ENCODE results near the gene HS3ST4. TPM values are rescaled to one million over a fixed set of nuclear protein-coding genes. Genes with fewer than 3 reads are reported as not detected.

HS3ST4 gene
- total RNA-seq, 4 donors from 2014 or later, result 0.11 TPM; not detected in 3

- H3K9me3 ChIP-seq, result no peaks in the 10 kb centered on the region
- no peak overlapping the region for H3K4me3 ChIP-seq (replicated peaks in 1 of 3)
- H3K4me1 ChIP-seq, result no peaks in the 10 kb centered on the region
- H3K36me3 ChIP-seq, result no peaks in the 10 kb centered on the region
- H3K27ac ChIP-seq, result no peak overlapping the region
- TF ChIP-seq POLR2A (IDR thresholded peaks at IDR 0.05), result no peak
- TF ChIP-seq, protein P1, sequence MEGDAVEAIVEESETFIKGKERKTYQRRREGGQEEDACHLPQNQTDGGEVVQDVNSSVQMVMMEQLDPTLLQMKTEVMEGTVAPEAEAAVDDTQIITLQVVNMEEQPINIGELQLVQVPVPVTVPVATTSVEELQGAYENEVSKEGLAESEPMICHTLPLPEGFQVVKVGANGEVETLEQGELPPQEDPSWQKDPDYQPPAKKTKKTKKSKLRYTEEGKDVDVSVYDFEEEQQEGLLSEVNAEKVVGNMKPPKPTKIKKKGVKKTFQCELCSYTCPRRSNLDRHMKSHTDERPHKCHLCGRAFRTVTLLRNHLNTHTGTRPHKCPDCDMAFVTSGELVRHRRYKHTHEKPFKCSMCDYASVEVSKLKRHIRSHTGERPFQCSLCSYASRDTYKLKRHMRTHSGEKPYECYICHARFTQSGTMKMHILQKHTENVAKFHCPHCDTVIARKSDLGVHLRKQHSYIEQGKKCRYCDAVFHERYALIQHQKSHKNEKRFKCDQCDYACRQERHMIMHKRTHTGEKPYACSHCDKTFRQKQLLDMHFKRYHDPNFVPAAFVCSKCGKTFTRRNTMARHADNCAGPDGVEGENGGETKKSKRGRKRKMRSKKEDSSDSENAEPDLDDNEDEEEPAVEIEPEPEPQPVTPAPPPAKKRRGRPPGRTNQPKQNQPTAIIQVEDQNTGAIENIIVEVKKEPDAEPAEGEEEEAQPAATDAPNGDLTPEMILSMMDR (IDR thresholded peaks at IDR 0.05), result no peak
- no peak for DNase-seq
- H3K27me3 ChIP-seq, result no peaks in the 10 kb centered on the region
- intact Hi-C loops (cut with DNase I), result no loop called here
- WGBS, 2 donors, result 73 to 74% methylated on average over 4 of the region's 4 CpGs
These were observed 285.4 kb downstream of the HS3ST4 start for GRCh38 chr16:25977121-25977520.

DNA sequence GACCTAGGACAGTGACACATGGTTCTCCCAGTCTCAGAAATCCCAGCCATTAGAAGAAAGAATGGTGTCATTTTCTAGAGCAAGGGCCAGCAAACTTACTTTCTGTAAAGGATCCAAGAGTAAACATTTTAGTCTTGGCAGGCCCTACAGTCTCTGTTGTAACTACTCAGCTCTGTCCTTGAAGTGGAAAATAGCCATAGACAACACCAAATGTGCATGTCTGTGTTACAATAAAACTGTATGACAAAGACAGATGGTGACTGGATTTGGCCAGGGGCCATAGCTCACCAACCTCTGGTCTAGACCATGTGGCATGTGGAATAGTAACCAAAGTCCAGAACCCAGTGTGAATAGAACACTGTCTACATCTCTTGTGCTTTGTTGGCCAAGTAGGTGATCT, 286.5 kb downstream of the HS3ST4 start:
- no peak overlapping the region for H3K4me3 ChIP-seq (replicated peaks in 1 of 3)
- intact Hi-C loops (cut with DNase I), result no loop called here

DNA sequence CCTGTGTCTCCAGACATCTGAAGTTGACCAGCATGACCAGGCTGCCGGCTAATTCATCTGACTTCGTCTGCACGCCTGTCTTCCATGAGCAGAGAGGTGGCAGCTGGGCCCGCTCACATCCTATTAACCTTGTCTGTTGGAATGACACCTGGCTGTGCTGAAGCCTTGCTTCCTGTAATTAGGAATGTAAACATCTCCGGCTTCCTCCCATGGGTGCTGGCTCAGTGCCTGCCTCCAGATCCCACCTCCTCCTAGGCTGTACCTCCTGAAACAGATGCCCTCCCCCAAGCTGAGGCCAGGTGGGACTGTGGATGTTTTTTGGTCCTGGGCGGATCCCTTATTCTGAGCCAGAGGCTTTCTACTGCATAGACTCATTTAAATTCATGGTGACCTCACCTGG, 296.3 kb downstream of the HS3ST4 start:
- intact Hi-C loops (cut with DNase I), result no loop called here
- Histone ChIP-seq H3K4me3 (replicated peaks in 1 of 3) (no peak overlapping the region), H3K4me1 (no peaks in the 10 kb centered on the region), H3K9me3 (no peaks in the 10 kb centered on the region), H3K27ac (no peak overlapping the region), H3K27me3 (no peaks in the 10 kb centered on the region), H3K36me3 (no peaks in the 10 kb centered on the region)
- whole genome bisulfite sequencing, 2 donors, result 46 to 59% methylated on average over 5 to 6 of the region's 6 CpGs
- no peak for TF ChIP-seq POLR2A (IDR thresholded peaks at IDR 0.05)
- TF ChIP-seq, protein P1 (IDR thresholded peaks at IDR 0.05), result no peak
- no peak for DNase-seq

More for the DNA sequence above, 286.5 kb downstream of the HS3ST4 start:
- no peak for DNase-seq
- Histone ChIP-seq H3K36me3 (no peaks in the 10 kb centered on the region), H3K27me3 (no peaks in the 10 kb centered on the region), H3K9me3 (no peaks in the 10 kb centered on the region), H3K27ac (no peak overlapping the region), H3K4me1 (no peaks in the 10 kb centered on the region)
- TF ChIP-seq POLR2A (IDR thresholded peaks at IDR 0.05), result no peak
- TF ChIP-seq, protein P1 (IDR thresholded peaks at IDR 0.05), result no peak

GRCh38 chr16:25988882-25989281, 297.1 kb downstream of the HS3ST4 start:
- Histone ChIP-seq H3K27me3 (no peaks in the 10 kb centered on the region), H3K4me1 (no peaks in the 10 kb centered on the region), H3K36me3 (no peaks in the 10 kb centered on the region), H3K27ac (no peak overlapping the region), H3K4me3 (replicated peaks in 1 of 3) (no peak overlapping the region), H3K9me3 (no peaks in the 10 kb centered on the region)
- WGBS, 2 donors, result 77 to 84% methylated on average over 7 of the region's 7 CpGs
- no peak for TF ChIP-seq POLR2A (IDR thresholded peaks at IDR 0.05)
- TF ChIP-seq, protein P1 (IDR thresholded peaks at IDR 0.05), result no peak
- intact Hi-C loops (cut with DNase I), result no loop called here
- DNase-seq, result no peak

GRCh38 chr16:25996052-25996451, 304.3 kb downstream of the HS3ST4 start:
- DNase-seq, result no peak
- intact Hi-C loops (cut with DNase I), result no loop called here
- no peaks in the 10 kb centered on the region for H3K4me1 ChIP-seq
- WGBS, 2 donors, result 51 to 62% methylated on average over 2 of the region's 2 CpGs
- H3K4me3 ChIP-seq (replicated peaks in 1 of 3), result no peak overlapping the region
- H3K9me3 ChIP-seq, result no peaks in the 10 kb centered on the region
- no peaks in the 10 kb centered on the region for H3K27me3 ChIP-seq
- H3K36me3 ChIP-seq, result no peaks in the 10 kb centered on the region
- no peak overlapping the region for H3K27ac ChIP-seq
- no peak for TF ChIP-seq POLR2A (IDR thresholded peaks at IDR 0.05)
- TF ChIP-seq, protein P1 (IDR thresholded peaks at IDR 0.05), result no peak

Data from thyroid gland (tissue), 4 donors.